ENCODE measurements around the gene HNRNPA3. TPM values are rescaled to one million over a fixed set of nuclear protein-coding genes. Genes with fewer than 3 reads are reported as not detected.
"Not testable (repeated sequence)": the region's sequence is repeated elsewhere in the genome, so short reads cannot be mapped to it uniquely, and the experiment has no call there.

HNRNPA3 gene
- polyA plus RNA-seq (2012; ENCODE audit: insufficient read depth, insufficient read length), result 839 TPM

DNA sequence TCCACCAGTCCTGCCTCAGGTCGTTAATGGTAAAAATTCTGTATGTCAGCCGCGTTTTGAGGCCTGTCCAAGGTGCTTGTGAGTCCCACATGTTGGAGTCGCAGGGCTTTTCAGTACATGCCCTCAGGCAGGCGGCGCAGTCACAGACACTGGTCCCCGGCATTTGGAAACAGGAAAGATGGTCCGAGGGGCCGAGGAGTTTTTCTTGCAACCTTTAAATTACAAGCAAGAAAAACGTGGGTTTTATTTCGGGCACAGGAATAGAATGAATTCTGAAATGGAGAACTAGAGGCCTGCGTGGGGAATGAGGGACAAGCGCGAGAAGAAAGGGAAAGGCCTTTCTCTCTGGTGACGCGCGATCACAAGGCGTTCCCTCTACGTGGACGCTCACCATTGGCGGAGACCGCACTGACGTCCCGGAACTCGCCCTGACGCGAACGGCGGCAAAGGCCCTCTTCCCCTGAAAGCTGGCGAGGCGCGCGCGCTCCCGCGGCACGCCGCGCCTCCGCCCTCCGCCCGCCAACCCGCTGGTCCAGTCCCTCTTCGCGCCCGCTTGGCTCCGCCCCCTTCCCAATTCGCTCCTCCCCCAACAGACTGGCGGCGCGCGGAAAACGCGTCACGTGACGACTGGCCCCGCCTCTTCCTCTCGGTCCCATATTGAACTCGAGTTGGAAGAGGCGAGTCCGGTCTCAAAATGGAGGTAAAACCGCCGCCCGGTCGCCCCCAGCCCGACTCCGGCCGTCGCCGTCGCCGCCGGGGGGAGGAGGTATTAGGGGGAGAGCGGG is at the start of gene HNRNPA3:
HNRNPA3 (plus strand) TSS at position 689 of the 785 bp plus-strand sequence; CDS start at position 695, 6 bp downstream.
- peak; percentile 98 for DNase-seq (ENCODE audit: low read depth, low spot score)
- peak within 1 kb of the TSS; percentile 96 for H3K4me3 ChIP-seq (ENCODE audit: low read length)

DNA sequence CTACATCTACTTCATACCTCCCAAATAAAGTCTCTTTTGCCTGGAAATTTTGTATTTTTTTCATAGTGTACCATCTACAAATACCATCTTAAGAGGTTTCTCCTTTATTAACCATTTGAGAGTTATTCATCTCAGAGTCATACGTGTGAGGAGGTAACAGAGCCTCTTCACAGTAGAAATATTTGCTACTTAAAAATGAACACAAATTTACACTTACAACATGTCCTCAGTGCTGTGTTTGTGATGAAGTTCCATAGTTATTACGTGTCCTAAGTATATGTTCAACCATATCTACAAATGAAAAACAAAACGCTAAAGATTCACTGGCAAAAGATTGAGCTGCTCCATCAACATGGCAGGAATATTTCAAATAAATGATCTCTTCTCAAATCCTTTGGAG is 48.5 kb upstream of the HNRNPA3 start:
- no peak for DNase-seq (ENCODE audit: low read depth, low spot score)
- peak overlapping the region; percentile 24 for H3K4me3 ChIP-seq (ENCODE audit: low read length)

DNA sequence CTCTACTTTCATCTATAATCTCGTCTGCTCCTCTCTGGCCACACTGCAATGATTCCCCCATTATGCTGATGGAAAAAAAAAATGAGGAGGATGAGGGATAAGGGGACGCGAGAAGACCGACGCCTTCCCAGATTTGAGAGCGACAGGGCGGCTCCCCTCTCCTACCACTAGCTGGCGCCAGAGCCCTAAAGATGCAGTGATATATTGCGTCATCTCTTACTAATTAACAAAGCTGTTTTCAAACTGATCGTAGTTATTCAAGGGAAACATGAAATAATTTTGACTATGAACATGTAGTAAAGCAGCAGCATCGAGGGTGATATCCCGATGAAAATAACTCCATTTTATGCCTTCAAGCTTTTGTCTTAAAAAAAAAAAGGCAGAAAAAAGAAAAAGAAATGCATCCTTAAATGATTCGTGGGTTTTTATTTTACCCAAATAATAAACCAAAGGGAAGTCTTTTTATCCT is 48.0 kb upstream of the HNRNPA3 start:
- DNase-seq (ENCODE audit: low read depth, low spot score), result peak; percentile 69
- H3K4me3 ChIP-seq (ENCODE audit: low read length), result peak overlapping the region; percentile 24

DNA sequence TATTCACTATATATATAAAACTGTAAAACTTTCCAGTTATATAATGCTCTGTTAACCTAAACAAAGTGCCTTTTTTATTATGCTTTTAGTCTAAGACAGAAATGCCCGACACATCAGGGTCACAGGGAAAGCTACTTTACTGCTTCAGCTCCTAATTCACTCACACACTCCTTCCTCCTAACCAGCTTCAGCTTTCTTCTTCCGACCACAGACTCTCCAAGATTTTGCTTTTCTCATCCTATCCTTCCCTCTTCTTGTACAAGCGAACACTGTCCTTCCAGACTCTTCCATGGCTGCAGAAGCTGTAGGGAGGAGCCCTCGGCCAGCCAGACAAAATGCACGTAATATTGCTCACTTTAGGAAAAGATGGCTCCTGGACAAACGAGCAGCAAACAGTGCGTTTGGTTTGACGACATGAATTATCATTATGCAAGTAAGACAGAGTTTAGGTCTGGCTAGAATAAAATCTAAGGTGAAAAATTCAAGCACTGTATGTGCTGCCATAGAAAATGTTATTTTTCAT is 47.5 kb upstream of the HNRNPA3 start:
- no peak overlapping the region for H3K4me3 ChIP-seq (ENCODE audit: low read length)
- no peak for DNase-seq (ENCODE audit: low read depth, low spot score)

DNA sequence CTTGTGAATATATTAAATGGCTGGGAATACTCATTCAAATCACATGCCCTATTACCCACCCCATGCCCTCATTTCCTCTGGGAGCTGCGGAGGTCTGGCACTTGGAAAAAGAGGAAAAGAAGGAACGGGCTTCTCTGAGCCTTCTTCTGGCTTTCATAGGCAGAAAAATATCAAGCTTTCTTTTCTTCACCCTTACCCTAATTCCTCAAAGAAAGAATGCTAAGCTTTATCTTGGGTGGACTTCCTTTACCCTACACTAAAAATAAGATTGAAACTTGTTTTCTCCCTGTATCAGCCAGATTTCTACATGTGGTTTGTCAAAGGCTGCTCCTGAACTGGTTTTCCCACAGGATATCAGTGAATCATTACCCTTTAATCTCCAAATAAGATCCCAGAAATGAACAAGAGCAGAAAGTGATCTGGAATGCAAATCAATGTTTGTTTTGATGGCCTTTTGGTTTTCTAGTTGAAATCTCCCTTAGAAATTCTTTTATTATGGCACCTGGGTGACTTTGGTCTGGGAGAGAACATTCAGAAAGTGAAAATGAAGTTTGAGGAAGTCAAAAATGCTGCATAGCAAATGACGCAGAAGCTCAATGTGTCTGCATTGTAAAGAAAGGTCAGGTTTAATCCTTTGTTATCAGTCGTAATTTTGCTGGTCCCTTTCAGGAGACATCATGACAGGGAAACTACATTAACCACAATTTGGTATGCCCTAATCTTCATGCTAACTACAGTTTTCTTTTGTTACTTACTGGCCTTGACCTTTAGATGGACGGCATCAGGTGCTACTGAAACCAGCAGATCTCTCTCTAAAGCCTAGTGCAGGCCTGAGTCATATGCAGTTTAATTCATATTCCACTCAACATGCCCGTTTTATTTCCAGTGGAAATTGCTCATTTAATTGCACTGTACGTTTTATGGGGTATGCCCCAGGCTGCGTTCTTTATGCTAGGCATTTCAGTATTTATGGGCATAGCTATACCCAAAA is 46.6 kb upstream of the HNRNPA3 start:
- DNase-seq (ENCODE audit: low read depth, low spot score), result no peak
- H3K4me3 ChIP-seq (ENCODE audit: low read length), result no peak overlapping the region

DNA sequence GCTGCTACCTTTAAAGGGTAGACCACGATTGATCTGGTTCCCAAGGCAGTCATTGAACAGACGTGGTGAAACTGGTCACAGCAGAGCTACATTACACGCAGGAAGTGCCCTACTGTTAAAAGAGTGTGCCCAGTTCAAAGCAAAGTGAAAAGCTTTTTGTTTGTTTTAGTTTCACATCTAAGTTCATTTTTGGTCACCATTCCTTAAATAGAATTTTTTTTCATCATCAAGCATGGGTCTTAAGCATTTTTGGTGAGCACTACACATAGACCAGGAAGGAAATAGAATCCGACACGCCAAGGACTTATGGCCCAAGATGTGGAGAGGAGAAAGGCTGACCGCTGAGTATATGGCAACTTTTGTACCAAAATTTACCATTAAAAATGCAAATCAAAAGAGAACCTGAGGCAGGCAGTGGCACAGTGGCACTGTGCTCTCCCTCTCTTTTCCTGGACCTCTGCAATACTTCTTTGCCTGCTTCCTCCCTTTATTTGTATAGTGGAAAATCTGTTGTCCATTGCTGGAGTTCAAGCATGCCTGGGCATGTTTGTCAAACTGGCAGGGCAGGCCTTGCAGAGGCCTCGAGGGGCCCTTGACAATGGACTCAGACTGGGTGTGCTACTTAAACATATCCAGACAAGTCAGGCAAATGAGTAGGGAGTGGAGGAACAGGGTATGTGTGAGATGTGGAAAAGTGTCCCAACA is 42.6 kb upstream of the HNRNPA3 start:
- no peak overlapping the region for H3K4me3 ChIP-seq (ENCODE audit: low read length)
- DNase-seq (ENCODE audit: low read depth, low spot score), result no peak

DNA sequence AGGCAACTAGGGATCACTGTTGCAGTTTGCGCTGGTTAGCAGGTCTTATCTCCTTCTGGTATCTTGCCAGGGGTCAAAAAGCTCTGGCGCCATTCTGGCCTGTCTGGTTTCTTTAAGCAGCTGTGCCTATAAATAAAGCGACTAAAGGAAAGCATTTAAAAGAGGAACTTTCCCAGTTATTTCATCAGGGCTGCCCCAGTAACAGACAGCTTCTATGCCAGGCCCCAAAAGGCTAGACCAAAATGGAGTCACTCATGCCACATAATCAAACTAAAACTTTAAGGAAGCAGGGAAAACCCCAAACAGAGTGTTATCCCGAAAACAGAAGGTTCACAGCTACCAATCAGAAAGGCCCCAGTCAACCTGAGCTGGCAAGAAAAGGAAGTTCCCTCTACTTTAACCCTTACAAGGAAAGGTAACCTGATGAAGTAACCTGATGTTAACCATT is 41.2 kb upstream of the HNRNPA3 start:
- no peak overlapping the region for H3K4me3 ChIP-seq (ENCODE audit: low read length)
- no peak for DNase-seq (ENCODE audit: low read depth, low spot score)

DNA sequence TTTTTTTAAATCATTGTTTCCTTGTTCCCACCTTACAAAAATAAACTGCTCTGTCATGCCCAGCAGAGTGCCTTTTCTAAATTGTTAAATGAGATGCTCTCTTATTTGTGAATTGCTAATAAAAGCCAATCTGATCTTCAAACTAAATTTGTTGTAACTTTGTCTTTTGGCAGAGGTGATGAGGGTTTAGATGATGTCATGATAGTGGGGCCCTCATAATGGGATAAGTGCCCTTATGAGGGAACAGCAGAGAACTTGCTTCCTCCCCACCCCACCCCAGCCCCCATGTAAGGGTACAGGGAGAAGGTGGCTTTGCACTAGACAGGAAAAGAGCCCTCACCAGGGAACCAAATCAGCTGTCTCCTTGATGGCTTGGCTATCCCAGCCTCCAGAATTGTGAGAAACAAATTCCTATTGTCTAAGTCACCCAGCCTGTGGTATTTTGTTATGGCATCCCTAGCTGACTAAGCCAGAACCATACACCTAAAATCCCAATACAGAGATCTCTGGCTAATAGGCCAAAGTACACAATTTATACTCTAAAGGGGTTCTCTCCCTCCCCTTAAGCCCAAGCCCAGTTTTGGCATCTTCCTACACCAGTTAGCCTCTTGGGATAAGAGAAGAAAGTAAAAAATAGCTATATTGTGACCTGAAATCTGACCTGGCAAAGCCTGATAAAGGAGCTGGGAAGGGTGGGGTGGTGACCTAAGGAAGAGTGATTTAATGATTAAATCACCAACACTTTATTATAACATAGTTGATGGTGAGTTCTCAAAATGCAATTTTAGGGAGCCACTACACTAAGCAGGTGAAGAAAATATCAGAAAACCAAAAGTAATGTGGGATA is 40.3 kb upstream of the HNRNPA3 start:
- H3K4me3 ChIP-seq (ENCODE audit: low read length), result no peak overlapping the region

DNA sequence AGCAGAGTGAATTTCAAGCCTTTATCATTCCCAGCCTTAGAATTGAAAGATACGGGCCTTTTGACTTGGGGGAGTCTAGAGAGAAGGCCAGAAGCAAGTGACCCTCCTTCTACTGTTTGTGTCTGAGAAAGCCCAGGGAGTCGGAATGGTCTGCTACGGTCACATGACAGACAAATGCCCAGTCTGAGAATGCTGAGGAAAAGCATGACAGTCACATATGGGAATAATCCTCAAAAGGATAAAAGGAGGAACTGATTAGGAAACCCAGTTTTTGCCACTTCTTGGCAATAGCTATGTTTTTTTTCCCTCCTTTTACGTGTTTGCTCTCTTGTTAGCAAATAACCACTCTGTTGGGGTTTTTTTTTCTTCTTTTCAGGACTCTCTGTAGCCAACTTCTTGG is 38.1 kb upstream of the HNRNPA3 start:
- DNase-seq (ENCODE audit: low read depth, low spot score), result no peak
- H3K4me3 ChIP-seq (ENCODE audit: low read length), result no peak overlapping the region

More for the DNA sequence above, 40.3 kb upstream of the HNRNPA3 start:
- DNase-seq (ENCODE audit: low read depth, low spot score), result no peak

DNA sequence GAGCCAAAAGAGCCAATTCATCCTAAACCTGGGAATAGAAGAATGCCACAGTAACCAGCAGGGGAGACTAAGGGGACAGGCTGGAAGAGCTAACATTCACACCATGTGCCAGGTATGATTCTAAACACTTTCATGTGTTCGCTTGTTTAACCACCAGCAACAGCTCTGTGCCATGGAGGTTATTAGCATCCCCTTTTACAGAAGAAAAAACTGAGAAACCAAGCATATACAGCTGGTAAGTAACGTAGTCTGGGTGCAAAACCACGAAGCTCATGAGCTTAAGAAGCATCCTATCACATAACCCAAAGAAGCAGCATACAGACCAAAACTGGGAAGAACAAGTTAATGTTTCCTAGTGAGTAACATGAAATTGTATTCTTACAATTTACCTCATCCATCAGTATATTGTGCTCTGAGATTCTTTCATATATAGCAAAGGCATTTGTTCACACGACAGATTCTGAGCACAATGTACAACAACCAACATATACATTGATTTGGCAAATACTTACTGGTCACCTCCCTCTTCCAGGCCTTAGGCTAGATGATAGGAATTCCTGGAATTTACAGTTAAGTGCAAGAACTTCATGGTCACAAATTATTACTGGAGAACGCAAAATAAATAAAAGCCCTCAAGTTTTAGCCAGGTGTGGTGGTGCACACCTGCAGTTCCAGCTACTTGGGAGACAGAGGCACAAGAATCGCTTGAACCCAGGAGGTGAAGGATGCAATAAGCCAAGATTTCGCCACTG is 36.5 kb upstream of the HNRNPA3 start:
- H3K4me3 ChIP-seq (ENCODE audit: low read length), result no peak overlapping the region
- DNase-seq (ENCODE audit: low read depth, low spot score), result peak; percentile 28

DNA sequence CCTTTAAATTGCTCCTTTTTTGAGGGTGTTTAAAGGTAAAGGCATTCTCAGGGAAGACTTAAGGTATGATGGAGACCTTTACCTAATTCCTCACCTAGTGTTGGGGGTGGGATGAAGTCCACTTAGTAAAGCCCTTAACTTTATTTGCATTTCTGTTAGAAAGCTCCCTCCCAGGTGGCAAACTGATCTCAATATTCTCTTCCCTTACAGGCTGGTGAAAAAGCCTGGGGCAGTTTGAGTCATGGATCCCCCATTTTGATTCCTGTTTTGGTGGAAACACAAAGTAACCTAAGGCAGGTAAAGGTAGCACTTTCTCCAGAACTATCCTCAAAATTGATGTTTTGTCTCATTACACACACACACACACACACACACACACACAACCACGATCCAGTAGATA is 33.8 kb upstream of the HNRNPA3 start:
- no peak for DNase-seq (ENCODE audit: low read depth, low spot score)

DNA sequence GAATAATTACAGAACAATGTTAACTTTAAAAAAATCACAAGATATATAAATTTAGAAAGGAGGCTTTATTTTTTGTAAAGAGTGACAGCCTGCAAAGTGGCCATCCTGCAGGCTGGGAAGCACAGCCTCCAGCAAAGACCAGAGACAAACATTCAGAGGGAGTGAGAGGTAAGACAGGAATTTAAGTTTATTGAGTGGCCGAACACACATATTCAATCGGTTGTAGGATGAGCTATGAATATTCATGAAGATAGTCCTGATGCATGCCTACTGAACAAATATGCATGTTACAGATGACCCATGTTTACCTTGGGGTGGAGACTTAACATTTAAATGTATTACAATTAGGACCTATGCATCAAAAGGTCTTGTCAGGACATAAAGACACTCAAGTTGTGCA is 33.4 kb upstream of the HNRNPA3 start:
- no peak for DNase-seq (ENCODE audit: low read depth, low spot score)
- H3K4me3 ChIP-seq (ENCODE audit: low read length), result no peak overlapping the region

More for the DNA sequence above, 33.8 kb upstream of the HNRNPA3 start:
- no peak overlapping the region for H3K4me3 ChIP-seq (ENCODE audit: low read length)

DNA sequence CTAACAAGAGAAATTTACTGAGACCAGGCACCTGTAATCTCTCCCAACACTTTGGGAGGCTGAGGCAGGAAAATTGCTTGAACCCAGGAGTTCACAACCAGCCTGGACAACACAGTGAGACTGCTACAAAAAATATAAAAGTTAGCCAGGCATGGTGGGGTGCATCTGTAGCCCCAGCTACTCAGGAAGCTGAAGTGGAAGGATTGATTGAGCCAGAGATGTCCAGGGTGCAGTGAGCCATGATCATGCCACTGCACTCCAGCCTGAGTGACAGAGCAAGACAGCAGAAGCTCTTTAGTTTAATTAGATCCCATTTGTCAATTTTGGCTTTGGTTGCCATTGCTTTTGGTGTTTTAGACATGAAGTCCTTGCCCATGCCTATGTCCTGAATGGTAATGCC is 32.9 kb upstream of the HNRNPA3 start:
- DNase-seq (ENCODE audit: low read depth, low spot score); H3K4me3 ChIP-seq (ENCODE audit: low read length): not testable (repeated sequence)

DNA sequence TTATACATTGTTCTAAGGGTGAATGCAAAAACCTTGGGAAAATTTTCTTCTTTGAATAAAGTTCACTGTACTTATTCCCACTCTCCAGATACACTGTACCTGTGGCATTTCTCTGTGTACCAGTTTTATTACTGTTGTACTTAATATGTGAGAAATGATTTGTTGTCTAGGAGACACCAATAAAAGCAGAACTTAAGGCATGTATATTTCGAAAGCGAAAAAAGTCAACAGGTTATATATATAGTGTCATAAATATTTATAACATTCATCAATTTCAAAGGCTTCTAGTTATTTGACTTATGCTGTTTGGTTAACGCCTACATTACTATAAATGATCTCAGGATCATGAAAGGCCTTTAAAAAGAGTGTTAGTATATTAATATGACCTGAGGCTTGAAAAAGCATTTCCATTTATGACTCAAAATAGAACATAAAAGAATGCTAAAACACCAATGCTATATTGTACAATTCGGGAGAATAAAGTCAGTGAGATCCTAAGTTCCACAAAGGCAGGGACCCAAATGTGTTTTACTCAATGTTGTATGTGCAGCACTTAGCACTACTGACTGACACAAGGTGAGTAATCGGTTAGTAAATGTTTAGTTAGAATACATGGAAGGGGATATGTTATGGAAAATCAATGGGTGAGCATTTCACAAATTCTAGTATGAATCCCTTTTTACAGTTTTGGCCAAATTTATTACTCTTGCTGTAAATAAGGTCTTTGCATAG is 32.2 kb upstream of the HNRNPA3 start:
- DNase-seq (ENCODE audit: low read depth, low spot score), result no peak
- H3K4me3 ChIP-seq (ENCODE audit: low read length), result no peak overlapping the region

DNA sequence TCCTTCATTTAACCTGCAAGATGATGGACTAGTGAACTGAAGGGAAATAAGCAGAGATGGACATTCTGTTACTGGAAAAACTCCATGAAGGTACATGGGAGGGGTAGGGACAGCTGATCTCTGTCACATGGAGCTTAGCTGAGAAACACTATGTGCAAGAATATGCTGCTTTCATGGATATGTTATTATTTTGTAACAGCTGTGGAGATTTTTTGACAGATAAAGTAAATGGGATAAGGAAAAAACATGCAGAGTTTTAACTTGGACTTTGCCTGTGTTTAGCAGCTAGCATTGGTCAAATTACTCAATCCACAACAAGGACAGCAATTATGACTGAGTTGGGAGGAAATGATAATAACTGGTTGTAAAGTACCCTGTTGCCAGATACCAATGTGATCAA is 28.7 kb upstream of the HNRNPA3 start:
- no peak for DNase-seq (ENCODE audit: low read depth, low spot score)
- no peak overlapping the region for H3K4me3 ChIP-seq (ENCODE audit: low read length)

DNA sequence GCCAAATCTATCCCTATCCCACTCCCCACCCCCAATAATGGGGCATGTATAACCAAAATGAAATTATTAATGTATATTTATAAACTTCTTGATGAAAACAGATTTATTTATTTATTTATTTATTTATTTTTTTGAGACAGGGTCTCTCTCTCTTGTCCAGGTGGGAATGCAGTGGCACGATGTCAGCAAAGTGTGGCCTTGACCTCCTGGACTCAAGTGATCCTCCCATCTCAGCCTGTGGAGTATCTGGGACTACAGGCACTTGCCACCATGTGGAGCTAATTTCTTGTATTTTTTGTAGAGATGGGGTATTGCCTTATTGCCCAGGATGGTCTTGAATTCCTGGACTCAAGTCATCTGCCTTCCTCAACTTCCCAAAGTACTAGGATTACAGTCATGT is 28.0 kb upstream of the HNRNPA3 start:
- no peak overlapping the region for H3K4me3 ChIP-seq (ENCODE audit: low read length)
- DNase-seq (ENCODE audit: low read depth, low spot score), result no peak

DNA sequence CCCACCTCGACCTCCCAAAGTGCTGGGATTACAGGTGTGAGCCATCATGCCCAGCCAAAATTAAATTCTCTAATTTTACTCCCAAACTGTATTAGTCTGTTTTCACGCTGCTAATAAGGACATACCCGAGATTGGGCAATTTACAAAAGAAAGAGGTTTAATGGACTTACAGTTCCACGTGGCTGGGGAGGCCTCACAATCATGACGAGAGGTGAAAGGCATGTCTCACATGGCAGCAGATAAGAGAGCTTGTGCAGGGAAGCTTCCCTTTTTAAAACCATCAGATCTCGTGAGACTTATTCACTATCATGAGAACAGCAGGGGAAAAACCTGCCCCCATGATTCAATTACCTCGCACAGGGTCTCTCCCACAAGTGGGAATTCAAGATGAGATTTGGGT is 26.6 kb upstream of the HNRNPA3 start:
- not testable (repeated sequence) for DNase-seq (ENCODE audit: low read depth, low spot score); H3K4me3 ChIP-seq (ENCODE audit: low read length)

Measured in Jurkat, Clone E6-1 (cell line).